NCI-H1694 (cell line): ENCODE data around the gene PABPC1L2A.
"Not testable (repeated sequence)": the region's sequence is repeated elsewhere in the genome, so short reads cannot be mapped to it uniquely, and the experiment has no call there.

Experiments
- DNase-seq: peaks from one replicate; lab custom pipeline; 2025; lab: John Stamatoyannopoulos, UW

Gene PABPC1L2A

GRCh38 chrX:73079024-73079562 lies at the start of gene PABPC1L2A:
TSS of gene PABPC1L2A (minus strand) at chrX:73079512. CDS start at chrX:73079386, 126 bp downstream.
- DNase-seq = not testable (repeated sequence)

- DNase-seq = no peak
Observed at GRCh38 chrX:73127700-73128241, 48.5 kb upstream of the PABPC1L2A start.

GRCh38 chrX:73126240-73126639 lies 46.9 kb upstream of the PABPC1L2A start:
- no peak for DNase-seq

- DNase-seq = not testable (repeated sequence)
Observed at GRCh38 chrX:73099505-73099904, 20.2 kb upstream of the PABPC1L2A start.

GRCh38 chrX:73086766-73087165 lies 7.5 kb upstream of the PABPC1L2A start:
- peak; percentile 6 for DNase-seq

- not testable (repeated sequence) for DNase-seq
Observed at GRCh38 chrX:73079884-73080283, 572 bp upstream of the PABPC1L2A start.

- DNase-seq = not testable (repeated sequence)
Observed at GRCh38 chrX:73078597-73078996, 715 bp downstream of the PABPC1L2A start.

- no peak for DNase-seq
Observed at GRCh38 chrX:73076838-73077237, 2.5 kb downstream of the PABPC1L2A start.

GRCh38 chrX:73069365-73070035 lies 9.8 kb downstream of the PABPC1L2A start:
- DNase-seq = no peak

- no peak for DNase-seq
Observed at GRCh38 chrX:73068467-73069364, 10.6 kb downstream of the PABPC1L2A start.

- not testable (repeated sequence) for DNase-seq
Observed at GRCh38 chrX:73067761-73068466, 11.4 kb downstream of the PABPC1L2A start.

GRCh38 chrX:73028876-73029275 lies 50.4 kb downstream of the PABPC1L2A start:
- DNase-seq = no peak
